OCI-LY3 (cell line): Measurements from ENCODE around the gene FALEC.

Source experiments
- H2AFZ ChIP-seq: fragments of 200-600, 300-600 bp; shearing (Covaris generic); 2 replicates; pipeline ENCODE4 v1.6.0; 2014; ENCODE audit warnings: antibody characterized with exemption, low read depth, low read length
- H3K27ac ChIP-seq: fragments of 200-600, 300-600 bp; sonication (generic); 2 replicates; pipeline ENCODE4 v1.5.1; 2014; ENCODE audit warnings: mild to moderate bottlenecking, low read length, moderate library complexity, mixed read lengths
- H3K27me3 ChIP-seq: fragments of 200-600, 300-600 bp; sonication (generic); 2 replicates; pipeline ENCODE4 v1.6.1; 2014; ENCODE audit warnings: low read depth, low read length, mixed read lengths
- H3K36me3 ChIP-seq: fragments of 200-600, 300-600 bp; sonication (generic); replicated peaks from 2 replicates; pipeline ENCODE3; 2014; ENCODE audit warnings: low read depth, low read length, mixed read lengths
- H3K4me1 ChIP-seq: fragments of 300-600, 200-600 bp; sonication (generic); 2 replicates; pipeline ENCODE4 v1.6.1; 2014; ENCODE audit warnings: low read length, mixed read lengths
- H3K4me2 ChIP-seq: fragments of 200-600, 300-600 bp; sonication (generic); 2 replicates; pipeline ENCODE4 v1.6.1; 2014; ENCODE audit warnings: low read length, mixed read lengths
- H3K4me3 ChIP-seq: fragments of 300-600, 200-600 bp; sonication (generic); 2 replicates; pipeline ENCODE4 v1.5.1; 2014; ENCODE audit warnings: antibody characterized with exemption, mild to moderate bottlenecking, low read length, moderate library complexity
- H3K79me2 ChIP-seq: fragments of 300-600, 200-600 bp; shearing (Covaris generic); 2 replicates; pipeline ENCODE4 v1.6.1; 2014; ENCODE audit warnings: mild to moderate bottlenecking, low read length, mixed read lengths
- H3K9ac ChIP-seq: fragments of 300-600, 200-600 bp; shearing (Covaris generic); 2 replicates; pipeline ENCODE4 v1.6.0; 2014; ENCODE audit warnings: mild to moderate bottlenecking, low read length, moderate library complexity
- H3K9me3 ChIP-seq: fragments of 200-600, 300-600 bp; shearing (Covaris generic); 2 replicates; pipeline ENCODE4 v1.6.1; 2014; ENCODE audit warnings: low read length, mixed read lengths; ENCODE audit not compliant: insufficient read depth
- H4K20me1 ChIP-seq: fragments of 200-600, 300-600 bp; sonication (generic); 2 replicates; pipeline ENCODE4 v1.6.1; 2016; ENCODE audit warnings: low read length, mixed read lengths; ENCODE audit not compliant: insufficient read depth
- EZH2phosphoT487 ChIP-seq: fragments of 200-600 bp; shearing (Covaris generic); IDR thresholded peaks from 2 replicates; pipeline ENCODE4 v1.6.1; 2018; ENCODE audit warnings: antibody characterized with exemption, mixed run types, low read depth
- TF ChIP-seq, protein P1 (sequence below): fragments of 200-600, 300-600 bp; sonication (generic); IDR thresholded peaks from 2 replicates; pipeline ENCODE4 v1.5.1; 2014; ENCODE audit warnings: antibody characterized with exemption, low read length, low read depth

Gene FALEC

DNA sequence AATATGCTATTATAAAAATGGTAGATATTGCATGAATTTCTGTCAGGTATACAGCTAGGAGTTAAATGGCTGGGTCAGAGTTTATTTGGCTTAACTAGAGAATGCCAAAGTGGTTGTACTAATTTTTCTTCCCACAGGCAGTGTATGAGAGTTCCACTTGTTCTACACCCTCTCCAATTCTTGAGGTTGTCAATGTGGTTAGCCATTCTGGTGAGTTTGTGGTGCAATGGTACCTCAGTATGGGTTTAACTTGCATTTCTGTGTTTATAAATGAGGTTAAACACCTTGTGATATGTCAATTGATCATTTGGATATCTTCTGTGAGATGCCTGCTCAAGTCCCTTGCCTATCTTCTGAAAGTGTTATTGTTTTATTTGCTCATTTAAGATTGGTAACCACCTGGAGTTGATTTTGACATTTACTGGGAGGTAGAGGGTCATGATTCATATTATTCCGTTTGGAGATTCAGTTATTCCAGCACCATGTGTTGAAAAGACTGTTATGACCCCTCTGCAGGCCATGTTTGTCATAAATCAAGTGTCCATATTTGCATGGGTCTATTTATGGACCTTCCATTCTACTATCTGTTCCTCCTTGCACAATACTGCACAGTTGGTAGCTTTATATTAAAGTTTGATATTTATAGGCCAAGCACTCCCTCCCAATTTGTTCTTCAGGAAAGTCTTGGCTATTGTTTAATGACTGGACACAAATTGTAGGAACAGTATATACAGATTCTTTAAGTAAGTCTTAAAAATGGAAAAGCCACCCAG lies 5.8 kb downstream of the FALEC start:
- TF ChIP-seq, protein P1, sequence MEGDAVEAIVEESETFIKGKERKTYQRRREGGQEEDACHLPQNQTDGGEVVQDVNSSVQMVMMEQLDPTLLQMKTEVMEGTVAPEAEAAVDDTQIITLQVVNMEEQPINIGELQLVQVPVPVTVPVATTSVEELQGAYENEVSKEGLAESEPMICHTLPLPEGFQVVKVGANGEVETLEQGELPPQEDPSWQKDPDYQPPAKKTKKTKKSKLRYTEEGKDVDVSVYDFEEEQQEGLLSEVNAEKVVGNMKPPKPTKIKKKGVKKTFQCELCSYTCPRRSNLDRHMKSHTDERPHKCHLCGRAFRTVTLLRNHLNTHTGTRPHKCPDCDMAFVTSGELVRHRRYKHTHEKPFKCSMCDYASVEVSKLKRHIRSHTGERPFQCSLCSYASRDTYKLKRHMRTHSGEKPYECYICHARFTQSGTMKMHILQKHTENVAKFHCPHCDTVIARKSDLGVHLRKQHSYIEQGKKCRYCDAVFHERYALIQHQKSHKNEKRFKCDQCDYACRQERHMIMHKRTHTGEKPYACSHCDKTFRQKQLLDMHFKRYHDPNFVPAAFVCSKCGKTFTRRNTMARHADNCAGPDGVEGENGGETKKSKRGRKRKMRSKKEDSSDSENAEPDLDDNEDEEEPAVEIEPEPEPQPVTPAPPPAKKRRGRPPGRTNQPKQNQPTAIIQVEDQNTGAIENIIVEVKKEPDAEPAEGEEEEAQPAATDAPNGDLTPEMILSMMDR: no peak
- no peak for TF ChIP-seq EZH2phosphoT487
- no peak overlapping the region for H2AFZ ChIP-seq
- no peaks in the 10 kb centered on the region for H3K27me3 ChIP-seq
- no peaks in the 10 kb centered on the region for H4K20me1 ChIP-seq
- no peaks in the 10 kb centered on the region for H3K36me3 ChIP-seq
- H3K9me3 ChIP-seq: no peaks in the 10 kb centered on the region
- H3K4me3 ChIP-seq: no peak overlapping the region
- H3K9ac ChIP-seq: no peak overlapping the region
- H3K4me1 ChIP-seq: peaks cover 5% of the 10 kb centered on the region
- no peaks in the 10 kb centered on the region for H3K79me2 ChIP-seq
- H3K27ac ChIP-seq: no peak overlapping the region
- H3K4me2 ChIP-seq: no peak overlapping the region

DNA sequence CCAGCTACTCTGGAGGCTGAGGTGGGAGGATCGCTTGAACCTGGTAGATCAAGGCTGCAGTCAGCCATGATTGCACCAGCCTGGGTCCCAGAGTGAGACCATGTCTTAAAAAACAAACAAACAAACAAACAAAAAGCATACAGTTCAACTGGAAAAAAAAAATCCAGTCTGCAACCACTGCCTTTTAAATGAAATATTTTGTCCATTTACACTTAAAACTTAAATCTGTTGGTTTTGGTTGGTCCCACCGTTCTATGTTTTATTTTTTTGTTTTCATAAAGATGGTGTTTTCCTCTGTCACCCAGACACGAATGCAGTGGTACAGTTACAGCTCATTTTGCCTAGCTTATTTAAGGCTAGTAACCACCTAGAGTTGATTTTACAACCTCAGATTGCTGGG lies 9.8 kb downstream of the FALEC start:
- Histone ChIP-seq H3K9me3 (no peaks in the 10 kb centered on the region), H3K27me3 (no peaks in the 10 kb centered on the region), H3K4me2 (no peak overlapping the region), H3K4me3 (no peak overlapping the region), H4K20me1 (no peaks in the 10 kb centered on the region), H3K9ac (no peak overlapping the region), H3K27ac (no peak overlapping the region), H2AFZ (no peak overlapping the region), H3K79me2 (no peaks in the 10 kb centered on the region), H3K36me3 (no peaks in the 10 kb centered on the region), H3K4me1 (peaks cover 9% of the 10 kb centered on the region; the same call in 1 of the 2 replicates)
- TF ChIP-seq, protein P1: no peak
- TF ChIP-seq EZH2phosphoT487: no peak

DNA sequence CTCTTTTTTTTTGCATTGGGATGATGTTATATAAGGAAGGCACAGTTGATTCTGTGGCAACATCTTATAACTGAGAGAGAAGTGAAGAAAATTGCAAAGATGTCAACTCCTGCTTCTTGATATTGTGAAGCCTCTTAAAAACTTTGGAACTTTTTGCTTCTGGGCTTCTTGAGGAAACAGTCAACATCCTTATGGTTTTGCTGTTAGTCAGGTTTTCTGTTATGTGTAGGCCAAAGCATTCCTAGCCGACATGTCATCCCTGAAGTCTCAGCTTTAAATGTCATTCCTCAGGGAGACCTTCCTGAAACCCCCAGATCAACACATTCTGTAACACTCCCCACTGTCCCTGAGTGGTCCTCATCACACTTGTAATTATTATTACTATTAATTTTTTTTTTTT lies 12.6 kb downstream of the FALEC start:
- no peak overlapping the region for H3K27ac ChIP-seq
- no peaks in the 10 kb centered on the region for H3K27me3 ChIP-seq
- no peak overlapping the region for H3K4me3 ChIP-seq
- H3K9me3 ChIP-seq: no peaks in the 10 kb centered on the region
- no peaks in the 10 kb centered on the region for H3K79me2 ChIP-seq
- H3K4me1 ChIP-seq: peaks cover 9% of the 10 kb centered on the region; the same call in 1 of the 2 replicates
- H4K20me1 ChIP-seq: no peaks in the 10 kb centered on the region
- H3K36me3 ChIP-seq: no peaks in the 10 kb centered on the region
- H3K4me2 ChIP-seq: no peak overlapping the region
- no peak overlapping the region for H2AFZ ChIP-seq
- H3K9ac ChIP-seq: no peak overlapping the region
- TF ChIP-seq, protein P1: no peak
- no peak for TF ChIP-seq EZH2phosphoT487

DNA sequence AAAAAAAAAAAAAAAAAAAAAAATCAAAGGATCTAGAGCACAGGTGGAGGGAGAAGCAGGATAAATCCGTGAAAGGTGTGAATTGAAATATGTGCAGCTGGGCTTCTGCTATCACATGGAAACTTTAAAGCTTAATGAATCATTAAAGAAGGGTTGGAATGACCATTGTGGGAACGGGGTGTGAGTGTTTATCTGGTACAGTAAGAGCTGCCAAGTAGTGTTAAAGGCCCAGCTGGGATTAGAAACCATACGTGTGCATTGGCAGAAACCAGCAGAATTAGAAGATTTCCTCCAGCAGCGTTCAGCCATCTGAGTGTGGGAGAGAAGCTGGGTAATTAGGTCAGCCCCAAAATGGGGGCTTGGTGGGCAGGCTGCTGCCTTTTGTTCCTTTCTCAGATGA lies 13.5 kb downstream of the FALEC start:
- H3K27me3 ChIP-seq: no peaks in the 10 kb centered on the region
- no peak overlapping the region for H3K4me3 ChIP-seq
- H3K4me2 ChIP-seq: no peak overlapping the region
- no peaks in the 10 kb centered on the region for H3K36me3 ChIP-seq
- no peaks in the 10 kb centered on the region for H3K79me2 ChIP-seq
- H3K9me3 ChIP-seq: no peaks in the 10 kb centered on the region
- H2AFZ ChIP-seq: peak overlapping the region; percentile 35; the same call in 1 of the 2 replicates
- no peak overlapping the region for H3K9ac ChIP-seq
- no peak for TF ChIP-seq EZH2phosphoT487
- TF ChIP-seq, protein P1: no peak
- H3K4me1 ChIP-seq: peaks cover 9% of the 10 kb centered on the region; the same call in 1 of the 2 replicates
- H4K20me1 ChIP-seq: no peaks in the 10 kb centered on the region
- H3K27ac ChIP-seq: no peak overlapping the region
